Body of pancreas (tissue), 4 donors: ENCODE measurements around the gene GRIK2. TPM values are rescaled to one million over a fixed set of nuclear protein-coding genes. Genes with fewer than 3 reads are reported as not detected.

Experiments
- ATAC-seq: fragments of 150-250 bp; one replicate; pipeline ENCODE4 v1.9.1; 2016
- DNase-seq, 4 donors: peaks; one replicate each; pipeline ENCODE4 v3.0.0-alpha.2; 2019
- H3K27ac ChIP-seq, 4 donors: fragments of 200-600 bp; sonication (generic); 1 replicate in 3 of 4; 2 replicates in 1 of 4; pipeline versions ENCODE4 v1.5.1 to v1.6.1; 2016 to 2019; ENCODE audit warnings: mild to moderate bottlenecking in 1 of 4, mixed read lengths in 1 of 4, moderate library complexity in 1 of 4
- H3K27me3 ChIP-seq, 2 donors: fragments of 200-600 bp; sonication (generic); one replicate each; pipeline ENCODE4 v1.6.0; 2016; ENCODE audit warnings: mild to moderate bottlenecking in 1 of 2
- H3K36me3 ChIP-seq, 2 donors: fragments of 200-600 bp; sonication (generic); replicated peaks in 1 of 2; 2 replicates each; pipeline ENCODE4 v1.5.1; 2016; ENCODE audit warnings: low read depth in 2 of 2; ENCODE audit not compliant: insufficient read depth in 1 of 2
- H3K4me1 ChIP-seq: fragments of 200-600 bp; sonication (generic); one replicate; pipeline ENCODE4 v1.6.0; 2016
- H3K4me3 ChIP-seq, 2 donors: fragments of 200-600 bp; sonication (generic); 1 replicate in 1 of 2; 2 replicates in 1 of 2; pipeline ENCODE4 v1.5.1; 2016 to 2019
- H3K9me3 ChIP-seq, 3 donors: fragments of 200-600 bp; sonication (generic); 1 replicate in 2 of 3; 2 replicates in 1 of 3; pipeline ENCODE4 v1.5.1; 2016
- POLR2A ChIP-seq, 3 donors: fragments of 450-650 bp; IDR thresholded peaks; one replicate each; pipeline ENCODE4 v1.6.1; 2016; ENCODE audit warnings: antibody characterized with exemption in 3 of 3, mild to moderate bottlenecking in 2 of 3
- WGBS, 2 donors: methylation state at CpG; one replicate each; pipeline ENCODE4 v1.1.5; 2017; 5-methylcytosine and 5-hydroxymethylcytosine counted together
- intact Hi-C: fragments of 100-400 bp; cut with DNase I; formaldehyde crosslinking; loops from one replicate; pipeline ENCODE4 v1.15.1; 2023
- total RNA-seq, 2 donors: library from RNA; depleted of rRNA; stranded (reverse); fragments of >200 nt; gene quantifications; one replicate each; pipeline ENCODE4 v1.1.0, GENCODE V29; 2016
- TF ChIP-seq, protein P1 (sequence below), 7 experiments: fragments of 450-650 bp in 4 of 7; fragments of 200-600 bp in 3 of 7; sonication (generic) in 3 of 7; IDR thresholded peaks; one replicate each; pipeline ENCODE4 v1.5.1; 2016 to 2019; ENCODE audit warnings: antibody characterized with exemption in 7 of 7

GRIK2 gene
- total RNA-seq, 2 donors from 2014 or later = 0.52 to 7.9 TPM

DNA sequence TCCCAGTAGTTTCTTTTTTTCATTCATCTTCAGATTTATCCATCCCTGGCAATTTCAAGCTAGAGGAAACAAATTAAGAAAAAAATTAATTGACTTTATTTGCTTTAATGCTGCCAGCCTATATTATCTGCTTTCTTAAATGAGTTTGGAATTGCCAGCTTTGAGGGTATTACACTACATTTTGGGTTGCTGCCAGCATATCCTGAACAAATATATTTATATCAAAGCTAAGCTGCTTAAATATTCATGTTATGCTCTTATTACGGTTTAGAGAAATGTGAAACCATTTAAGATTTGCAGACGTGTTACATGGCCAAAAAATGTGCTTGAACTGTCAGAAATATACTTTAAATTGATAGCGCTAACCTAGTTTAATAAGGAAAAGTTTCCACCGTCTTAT is 59.7 kb downstream of the GRIK2 start:
- TF ChIP-seq POLR2A (IDR thresholded peaks at IDR 0.05) = no peak
- TF ChIP-seq, protein P1, sequence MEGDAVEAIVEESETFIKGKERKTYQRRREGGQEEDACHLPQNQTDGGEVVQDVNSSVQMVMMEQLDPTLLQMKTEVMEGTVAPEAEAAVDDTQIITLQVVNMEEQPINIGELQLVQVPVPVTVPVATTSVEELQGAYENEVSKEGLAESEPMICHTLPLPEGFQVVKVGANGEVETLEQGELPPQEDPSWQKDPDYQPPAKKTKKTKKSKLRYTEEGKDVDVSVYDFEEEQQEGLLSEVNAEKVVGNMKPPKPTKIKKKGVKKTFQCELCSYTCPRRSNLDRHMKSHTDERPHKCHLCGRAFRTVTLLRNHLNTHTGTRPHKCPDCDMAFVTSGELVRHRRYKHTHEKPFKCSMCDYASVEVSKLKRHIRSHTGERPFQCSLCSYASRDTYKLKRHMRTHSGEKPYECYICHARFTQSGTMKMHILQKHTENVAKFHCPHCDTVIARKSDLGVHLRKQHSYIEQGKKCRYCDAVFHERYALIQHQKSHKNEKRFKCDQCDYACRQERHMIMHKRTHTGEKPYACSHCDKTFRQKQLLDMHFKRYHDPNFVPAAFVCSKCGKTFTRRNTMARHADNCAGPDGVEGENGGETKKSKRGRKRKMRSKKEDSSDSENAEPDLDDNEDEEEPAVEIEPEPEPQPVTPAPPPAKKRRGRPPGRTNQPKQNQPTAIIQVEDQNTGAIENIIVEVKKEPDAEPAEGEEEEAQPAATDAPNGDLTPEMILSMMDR (IDR thresholded peaks at IDR 0.05) = no peak
- no peak for ATAC-seq
- Histone ChIP-seq H3K9me3 (no peaks in the 10 kb centered on the region), H3K36me3 (no peaks in the 10 kb centered on the region), H3K27me3 (no peaks in the 10 kb centered on the region), H3K4me3 (no peak overlapping the region), H3K4me1 (no peaks in the 10 kb centered on the region), H3K27ac (no peak overlapping the region)
- intact Hi-C loops = no loop called here
- DNase-seq = no peak
- WGBS, 2 donors = 70 to 71% methylated on average over 4 of the region's 4 CpGs

DNA sequence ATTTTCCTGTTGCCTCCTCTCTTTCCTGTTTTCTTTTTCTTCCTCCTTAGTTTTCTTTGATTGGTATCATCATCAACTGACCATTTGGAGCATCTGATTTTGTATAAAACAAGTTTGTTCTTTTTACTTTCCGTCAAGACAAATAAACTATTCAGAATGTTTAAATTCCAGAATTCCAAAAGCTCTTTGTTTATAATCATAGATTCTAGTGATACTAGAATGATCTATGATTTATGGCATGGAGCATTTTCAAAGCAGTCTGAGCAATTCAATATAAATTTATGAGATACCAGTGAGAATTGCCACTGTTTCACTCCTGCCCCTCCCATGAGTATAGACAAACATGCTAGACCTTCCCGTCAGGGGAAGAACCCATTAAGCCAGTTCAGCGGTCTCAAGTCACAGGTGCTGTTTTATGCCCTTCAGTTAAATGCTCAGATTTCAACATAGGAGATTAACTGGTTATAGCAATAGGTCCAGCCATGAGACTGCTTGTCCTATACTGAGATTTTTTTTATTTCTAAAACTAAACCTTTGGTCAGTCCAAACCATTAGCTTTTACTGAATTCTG is 60.7 kb downstream of the GRIK2 start:
- ATAC-seq = no peak
- TF ChIP-seq, protein P1 (IDR thresholded peaks at IDR 0.05) = no peak
- no peak for TF ChIP-seq POLR2A (IDR thresholded peaks at IDR 0.05)
- Histone ChIP-seq H3K4me3 (no peak overlapping the region), H3K27me3 (no peaks in the 10 kb centered on the region), H3K36me3 (no peaks in the 10 kb centered on the region), H3K4me1 (no peaks in the 10 kb centered on the region), H3K9me3 (no peaks in the 10 kb centered on the region), H3K27ac (no peak overlapping the region)
- no peak for DNase-seq
- intact Hi-C loops = no loop called here
- 45 to 55% methylated on average over 3 of the region's 3 CpGs for WGBS, 2 donors

DNA sequence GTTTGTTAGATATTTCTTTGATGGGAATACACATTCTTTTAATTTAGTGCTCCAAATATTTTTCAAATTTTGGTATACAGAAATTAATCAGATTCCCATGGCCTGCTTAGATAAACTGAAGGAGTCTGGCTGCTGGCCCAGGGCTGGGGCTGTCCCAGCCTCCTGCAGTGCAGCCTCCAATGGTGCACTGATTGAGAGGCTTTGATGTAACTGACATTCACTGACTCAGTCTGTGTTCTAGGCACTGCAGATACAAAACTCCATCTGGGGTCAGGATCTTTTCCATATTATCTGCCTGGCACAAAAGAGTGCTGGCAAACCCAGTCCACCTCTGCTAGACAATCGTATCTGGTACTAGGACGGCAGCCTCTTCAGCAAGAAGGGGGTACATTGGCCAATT is 64.8 kb downstream of the GRIK2 start:
- no peak overlapping the region for H3K4me3 ChIP-seq

DNA sequence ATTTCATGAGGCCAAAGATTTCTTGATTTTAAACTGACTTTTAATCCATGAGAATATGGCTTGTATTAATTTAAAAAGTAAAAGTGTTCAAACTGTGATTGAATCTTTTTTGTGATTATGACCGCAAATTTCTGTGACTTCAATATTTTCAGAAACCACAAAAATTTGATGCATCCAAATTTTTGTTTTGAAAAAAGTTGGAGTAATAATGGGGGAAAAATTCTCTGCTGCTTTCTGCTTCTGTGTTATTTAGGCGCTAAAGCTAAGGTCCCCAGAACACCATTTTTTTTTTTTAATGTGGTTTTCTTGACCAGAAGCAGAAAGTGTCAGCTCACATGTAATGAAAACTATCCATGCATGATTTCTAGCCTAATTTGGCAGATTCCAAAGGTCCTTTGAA is 65.3 kb downstream of the GRIK2 start:
- ATAC-seq (no peak), DNase-seq (no peak)
- Histone ChIP-seq H3K4me1 (no peaks in the 10 kb centered on the region), H3K4me3 (no peak overlapping the region), H3K9me3 (no peaks in the 10 kb centered on the region), H3K27ac (no peak overlapping the region), H3K27me3 (no peaks in the 10 kb centered on the region), H3K36me3 (no peaks in the 10 kb centered on the region)
- TF ChIP-seq, protein P1 (IDR thresholded peaks at IDR 0.05) = no peak
- TF ChIP-seq POLR2A (IDR thresholded peaks at IDR 0.05) = no peak
- intact Hi-C loops = no loop called here
- 92 to 96% methylated on average over 2 of the region's 2 CpGs for WGBS, 2 donors

More for the DNA sequence above, 64.8 kb downstream of the GRIK2 start:
- 80 to 93% methylated on average over 2 of the region's 2 CpGs for WGBS, 2 donors
- Histone ChIP-seq H3K36me3 (no peaks in the 10 kb centered on the region), H3K27ac (no peak overlapping the region), H3K4me1 (no peaks in the 10 kb centered on the region), H3K27me3 (no peaks in the 10 kb centered on the region), H3K9me3 (no peaks in the 10 kb centered on the region)
- no peak for DNase-seq
- TF ChIP-seq, protein P1 (IDR thresholded peaks at IDR 0.05) = no peak
- TF ChIP-seq POLR2A (IDR thresholded peaks at IDR 0.05) = no peak
- ATAC-seq = no peak
- intact Hi-C loops = no loop called here

DNA sequence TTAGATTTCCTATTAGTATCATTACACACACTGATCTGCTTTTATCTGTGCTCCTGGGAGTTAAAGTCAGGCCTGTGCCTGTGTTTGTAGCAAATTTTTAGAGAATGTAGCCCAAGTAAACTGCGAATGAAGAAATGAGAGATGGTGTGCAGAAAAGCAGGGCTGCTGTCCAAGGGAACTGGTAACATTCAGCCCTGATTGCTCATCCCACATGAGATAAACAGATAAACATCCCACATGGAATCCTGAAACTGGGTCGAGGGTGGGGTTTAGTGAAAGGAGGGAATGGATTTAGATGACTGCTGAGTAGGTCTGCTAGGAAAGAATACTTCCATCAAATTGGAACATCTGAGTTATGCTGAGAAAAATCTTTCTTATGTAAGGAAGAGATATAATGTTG is 69.1 kb downstream of the GRIK2 start:
- intact Hi-C loops = no loop called here
- Histone ChIP-seq H3K36me3 (no peaks in the 10 kb centered on the region), H3K27me3 (no peaks in the 10 kb centered on the region), H3K4me3 (no peak overlapping the region), H3K4me1 (no peaks in the 10 kb centered on the region), H3K9me3 (no peaks in the 10 kb centered on the region), H3K27ac (no peak overlapping the region)
- DNase-seq (no peak), ATAC-seq (no peak)
- 36 to 48% methylated on average over 2 of the region's 2 CpGs for WGBS, 2 donors
- TF ChIP-seq, protein P1 (IDR thresholded peaks at IDR 0.05) = no peak
